SU-DHL-6 (cell line): ENCODE data around the gene DIP2C.

Source experiments
- EZH2phosphoT487 ChIP-seq: fragments of 200-600 bp; sonication (generic), shearing (Covaris generic); conservative IDR thresholded peaks from 2 replicates; pipeline ENCODE4 v1.6.1; 2018; ENCODE audit warnings: mild to moderate bottlenecking, antibody characterized with exemption, low read length, moderate library complexity, mixed read lengths
- TF ChIP-seq, protein P1 (sequence below): fragments of 200-600 bp; sonication (generic); IDR thresholded peaks from one replicate; pipeline ENCODE4 v1.5.1; 2017; ENCODE audit warnings: antibody characterized with exemption, mild to moderate bottlenecking, low read length, moderate library complexity; ENCODE audit not compliant: insufficient read depth, poor library complexity, severe bottlenecking

DNA sequence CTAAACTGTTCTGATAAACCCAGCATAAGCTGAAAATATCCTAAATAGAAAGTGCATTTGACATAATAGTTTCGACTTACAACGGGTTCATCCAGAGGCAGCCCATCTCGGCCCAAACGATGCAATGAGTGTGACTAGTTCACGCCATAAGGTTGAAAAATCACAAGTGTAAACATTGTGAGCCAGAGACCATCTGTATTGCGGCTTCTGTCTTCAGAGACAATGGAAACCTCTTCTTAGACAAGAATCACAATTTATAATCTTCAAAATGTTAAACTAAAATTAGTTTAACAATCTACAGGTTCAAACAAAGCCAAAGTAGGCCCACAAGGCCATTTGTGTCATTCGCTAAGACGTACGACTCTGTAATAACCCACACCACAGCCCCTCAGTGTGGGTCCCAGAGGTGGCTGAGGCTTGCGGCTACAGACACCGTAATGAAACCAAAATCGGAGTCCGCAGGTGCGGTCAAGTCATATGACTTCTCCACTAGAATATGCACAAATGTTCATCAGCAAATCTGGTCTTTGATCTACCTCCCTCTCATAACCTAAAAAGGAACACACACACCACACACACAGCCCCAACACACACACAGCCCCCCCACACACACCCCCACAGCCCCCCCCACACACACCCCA, 81.8 kb downstream of the DIP2C start:
- TF ChIP-seq, protein P1, sequence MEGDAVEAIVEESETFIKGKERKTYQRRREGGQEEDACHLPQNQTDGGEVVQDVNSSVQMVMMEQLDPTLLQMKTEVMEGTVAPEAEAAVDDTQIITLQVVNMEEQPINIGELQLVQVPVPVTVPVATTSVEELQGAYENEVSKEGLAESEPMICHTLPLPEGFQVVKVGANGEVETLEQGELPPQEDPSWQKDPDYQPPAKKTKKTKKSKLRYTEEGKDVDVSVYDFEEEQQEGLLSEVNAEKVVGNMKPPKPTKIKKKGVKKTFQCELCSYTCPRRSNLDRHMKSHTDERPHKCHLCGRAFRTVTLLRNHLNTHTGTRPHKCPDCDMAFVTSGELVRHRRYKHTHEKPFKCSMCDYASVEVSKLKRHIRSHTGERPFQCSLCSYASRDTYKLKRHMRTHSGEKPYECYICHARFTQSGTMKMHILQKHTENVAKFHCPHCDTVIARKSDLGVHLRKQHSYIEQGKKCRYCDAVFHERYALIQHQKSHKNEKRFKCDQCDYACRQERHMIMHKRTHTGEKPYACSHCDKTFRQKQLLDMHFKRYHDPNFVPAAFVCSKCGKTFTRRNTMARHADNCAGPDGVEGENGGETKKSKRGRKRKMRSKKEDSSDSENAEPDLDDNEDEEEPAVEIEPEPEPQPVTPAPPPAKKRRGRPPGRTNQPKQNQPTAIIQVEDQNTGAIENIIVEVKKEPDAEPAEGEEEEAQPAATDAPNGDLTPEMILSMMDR, result no peak
- no peak for TF ChIP-seq EZH2phosphoT487
